ENCODE data around the gene APEH.

DNA sequence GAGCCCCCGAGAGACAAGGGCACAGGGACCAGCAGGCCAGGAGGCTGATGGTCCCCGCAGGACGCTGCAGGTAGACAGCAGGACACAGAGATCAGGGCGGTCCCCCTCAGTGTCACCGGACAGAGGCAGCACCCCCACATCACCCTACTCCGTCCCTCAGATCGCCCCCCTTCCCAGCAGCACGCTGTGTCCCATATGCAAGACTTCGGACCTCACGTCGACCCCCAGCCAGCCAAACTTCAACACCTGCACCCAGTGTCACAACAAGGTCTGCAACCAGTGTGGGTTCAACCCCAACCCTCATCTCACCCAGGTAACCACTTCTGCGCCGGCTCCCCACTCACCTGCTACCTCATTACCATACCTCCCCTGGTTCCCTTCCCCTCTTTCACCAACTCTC is 49.1 kb upstream of the APEH start:
- TF ChIP-seq, protein P1, sequence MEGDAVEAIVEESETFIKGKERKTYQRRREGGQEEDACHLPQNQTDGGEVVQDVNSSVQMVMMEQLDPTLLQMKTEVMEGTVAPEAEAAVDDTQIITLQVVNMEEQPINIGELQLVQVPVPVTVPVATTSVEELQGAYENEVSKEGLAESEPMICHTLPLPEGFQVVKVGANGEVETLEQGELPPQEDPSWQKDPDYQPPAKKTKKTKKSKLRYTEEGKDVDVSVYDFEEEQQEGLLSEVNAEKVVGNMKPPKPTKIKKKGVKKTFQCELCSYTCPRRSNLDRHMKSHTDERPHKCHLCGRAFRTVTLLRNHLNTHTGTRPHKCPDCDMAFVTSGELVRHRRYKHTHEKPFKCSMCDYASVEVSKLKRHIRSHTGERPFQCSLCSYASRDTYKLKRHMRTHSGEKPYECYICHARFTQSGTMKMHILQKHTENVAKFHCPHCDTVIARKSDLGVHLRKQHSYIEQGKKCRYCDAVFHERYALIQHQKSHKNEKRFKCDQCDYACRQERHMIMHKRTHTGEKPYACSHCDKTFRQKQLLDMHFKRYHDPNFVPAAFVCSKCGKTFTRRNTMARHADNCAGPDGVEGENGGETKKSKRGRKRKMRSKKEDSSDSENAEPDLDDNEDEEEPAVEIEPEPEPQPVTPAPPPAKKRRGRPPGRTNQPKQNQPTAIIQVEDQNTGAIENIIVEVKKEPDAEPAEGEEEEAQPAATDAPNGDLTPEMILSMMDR (IDR thresholded peaks at IDR 0.05) = no peak
- TF ChIP-seq EP300 (IDR thresholded peaks at IDR 0.05) (no peak), POLR2A (IDR thresholded peaks at IDR 0.05; ENCODE audit: low read depth) (no peak), POLR2AphosphoS5 (IDR thresholded peaks at IDR 0.05) (no peak)

Data from esophagus muscularis mucosa (tissue), 4 donors.